ENCODE data around the gene CRAMP1. TPM values are rescaled to one million over a fixed set of nuclear protein-coding genes. Genes with fewer than 3 reads are reported as not detected.

CRAMP1 gene
- total RNA-seq, 4 donors from 2014 or later: 9.1 to 15.5 (median 12.5) TPM

- no peak overlapping the region for H3K27ac ChIP-seq (replicated peaks in 1 of 4)
- H3K4me1 ChIP-seq: peaks cover 22 to 35% (median 32%) of the 10 kb centered on the region in 4 donors
- TF ChIP-seq POLR2A (IDR thresholded peaks at IDR 0.05; ENCODE audit: low read depth): no peak
- TF ChIP-seq EP300 (IDR thresholded peaks at IDR 0.05): no peak
- H3K4me3 ChIP-seq: no peak overlapping the region
- H3K27me3 ChIP-seq: no peaks in the 10 kb centered on the region
- intact Hi-C loops (cut with DNase I): no loop called here
- WGBS: 91% methylated on average over 12 of the region's 12 CpGs
- H3K36me3 ChIP-seq: peaks cover 30 to 50% (median 49%) of the 10 kb centered on the region in 4 donors
- no peak for DNase-seq (ENCODE audit: extremely low spot score)
- no peaks in the 10 kb centered on the region for H3K9me3 ChIP-seq
These were observed 112.3 kb downstream of the CRAMP1 start for GRCh38 chr16:1724491-1724890.

- intact Hi-C loops (cut with DNase I): no loop called here
- peaks cover 34 to 73% (median 68%) of the 10 kb centered on the region in 4 donors for H3K36me3 ChIP-seq
- WGBS: 92% methylated on average over 27 of the region's 32 CpGs
These were observed 114.7 kb downstream of the CRAMP1 start for GRCh38 chr16:1726661-1727502.

More at GRCh38 chr16:1726661-1727502, 114.7 kb downstream of the CRAMP1 start:
- H3K27me3 ChIP-seq: no peaks in the 10 kb centered on the region
- TF ChIP-seq CTCF (IDR thresholded peaks at IDR 0.05) (no peak), POLR2AphosphoS5 (IDR thresholded peaks at IDR 0.05) (no peak), POLR2A (IDR thresholded peaks at IDR 0.05; ENCODE audit: low read depth) (no peak), EP300 (IDR thresholded peaks at IDR 0.05) (no peak)
- no peak overlapping the region for H3K4me3 ChIP-seq
- DNase-seq (ENCODE audit: extremely low spot score): no peak
- H3K27ac ChIP-seq (replicated peaks in 1 of 4): no peak overlapping the region
- peaks cover 19 to 28% (median 24%) of the 10 kb centered on the region in 4 donors for H3K4me1 ChIP-seq
- H3K9me3 ChIP-seq: no peaks in the 10 kb centered on the region

Other genes with a start within 250 kb of the CRAMP1 start
- 10 to 100 TPM in 3 of 4 donors, 1 to 10 TPM in 1; 9.3 to 23.7 (median 16.5) TPM for gene UNKL, start 197.7 kb upstream of the CRAMP1 start, total RNA-seq
- gene UQCC4, start 191.6 kb upstream of the CRAMP1 start, total RNA-seq: 10 to 100 TPM; 12.6 to 17.1 (median 14.7) TPM
- not detected for gene PERCC1, start 181.3 kb upstream of the CRAMP1 start, total RNA-seq
- gene CCDC154, start 167.8 kb upstream of the CRAMP1 start, total RNA-seq: under 1 TPM in 3 of 4 donors, not detected in 1; 0.17 to 0.58 (median 0.42) TPM
- 100 to 1,000 TPM in 1 of 4 donors, 10 to 100 TPM in 3; 41.5 to 130 (median 71.9) TPM for gene CLCN7, start 137.3 kb upstream of the CRAMP1 start, total RNA-seq
- gene PTX4, start 123.4 kb upstream of the CRAMP1 start, total RNA-seq: under 1 TPM in 3 of 4 donors, not detected in 1; 0.39 to 0.75 (median 0.66) TPM
- gene TELO2, start 119.0 kb upstream of the CRAMP1 start, total RNA-seq: 10 to 100 TPM; 14.1 to 27.7 (median 18.4) TPM
- gene TMEM204, start 78.7 kb upstream of the CRAMP1 start, total RNA-seq: 10 to 100 TPM; 39.5 to 75.0 (median 57.1) TPM
- 10 to 100 TPM; 16.6 to 27.3 (median 20.1) TPM for gene IFT140, start 288 bp upstream of the CRAMP1 start, total RNA-seq
- 10 to 100 TPM; 20.8 to 57.5 (median 38.2) TPM for gene JPT2, start 65.9 kb downstream of the CRAMP1 start, total RNA-seq
- gene MAPK8IP3, start 93.8 kb downstream of the CRAMP1 start, total RNA-seq: 10 to 100 TPM; 21.5 to 36.2 (median 28.5) TPM
- 100 to 1,000 TPM in 1 of 4 donors, 10 to 100 TPM in 3; 64.8 to 101 (median 83.7) TPM for gene NME3, start 159.2 kb downstream of the CRAMP1 start, total RNA-seq
- 10 to 100 TPM in 1 of 4 donors, 1 to 10 TPM in 3; 5.5 to 10.4 (median 6.5) TPM for gene EME2, start 160.4 kb downstream of the CRAMP1 start, total RNA-seq
- gene MRPS34, start 160.8 kb downstream of the CRAMP1 start, total RNA-seq: 10 to 100 TPM; 47.1 to 75.2 (median 64.2) TPM
- 100 to 1,000 TPM in 1 of 4 donors, 10 to 100 TPM in 3; 69.1 to 101 (median 78.6) TPM for gene SPSB3, start 170.2 kb downstream of the CRAMP1 start, total RNA-seq
- gene NUBP2, start 170.6 kb downstream of the CRAMP1 start, total RNA-seq: 10 to 100 TPM; 82.7 to 93.8 (median 87.6) TPM
- gene IGFALS, start 181.3 kb downstream of the CRAMP1 start, total RNA-seq: under 1 TPM in 2 of 4 donors, not detected in 2; 0.45 to 0.75 TPM
- 100 to 1,000 TPM; 148 to 264 (median 180) TPM for gene HAGH, start 214.5 kb downstream of the CRAMP1 start, total RNA-seq
- gene FAHD1, start 214.8 kb downstream of the CRAMP1 start, total RNA-seq: 10 to 100 TPM; 20.4 to 43.2 (median 39.5) TPM